HG02571 (cell line): ENCODE results near the gene CYP24A1.
"Not testable (repeated sequence)": the region's sequence is repeated elsewhere in the genome, so short reads cannot be mapped to it uniquely, and the experiment has no call there.

ENCODE experiments used
- ATAC-seq: cut with Tn5 transposase; IDR thresholded peaks from one replicate; pipeline ENCODE4 v1.9.1; 2021; ENCODE audit warnings: mild to moderate bottlenecking, moderate library complexity; ENCODE audit not compliant: unreplicated experiment

CYP24A1 gene

DNA sequence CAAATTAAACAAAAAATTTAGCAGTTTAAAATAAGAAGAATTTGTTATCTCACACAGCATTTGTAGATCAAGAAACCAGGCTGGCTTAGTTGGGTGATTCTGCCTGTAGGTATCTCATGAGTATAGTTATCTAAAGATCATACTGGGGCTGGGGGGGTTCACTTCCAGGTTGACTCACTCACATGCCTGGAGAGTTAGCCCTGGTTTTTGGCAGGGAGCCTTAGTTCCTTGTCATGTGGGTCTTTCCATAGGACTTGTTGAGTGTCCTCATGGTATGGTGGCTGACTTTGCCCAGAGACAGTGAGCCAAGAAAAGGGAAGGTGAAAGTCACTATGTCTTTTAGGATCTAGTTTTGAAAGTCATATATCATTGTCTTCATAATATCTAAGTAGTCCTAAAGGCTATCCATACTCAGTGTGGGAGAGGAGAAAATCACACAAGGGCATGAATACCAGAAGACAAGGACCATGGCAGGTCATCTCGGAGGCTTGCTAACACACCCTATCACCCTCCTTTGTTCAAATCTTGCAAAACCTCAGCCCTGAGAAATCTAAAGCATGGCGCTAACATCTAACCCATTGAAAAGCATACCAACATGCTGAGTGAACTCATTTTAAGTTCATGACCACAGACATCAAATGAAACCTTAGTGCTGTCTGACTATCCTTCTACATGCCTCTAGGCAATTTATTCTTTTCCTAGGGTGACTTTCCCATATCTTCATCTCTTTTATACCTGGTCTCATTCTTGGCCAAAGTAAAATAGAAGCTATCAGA is 39.2 kb downstream of the CYP24A1 start:
- ATAC-seq = no peak

DNA sequence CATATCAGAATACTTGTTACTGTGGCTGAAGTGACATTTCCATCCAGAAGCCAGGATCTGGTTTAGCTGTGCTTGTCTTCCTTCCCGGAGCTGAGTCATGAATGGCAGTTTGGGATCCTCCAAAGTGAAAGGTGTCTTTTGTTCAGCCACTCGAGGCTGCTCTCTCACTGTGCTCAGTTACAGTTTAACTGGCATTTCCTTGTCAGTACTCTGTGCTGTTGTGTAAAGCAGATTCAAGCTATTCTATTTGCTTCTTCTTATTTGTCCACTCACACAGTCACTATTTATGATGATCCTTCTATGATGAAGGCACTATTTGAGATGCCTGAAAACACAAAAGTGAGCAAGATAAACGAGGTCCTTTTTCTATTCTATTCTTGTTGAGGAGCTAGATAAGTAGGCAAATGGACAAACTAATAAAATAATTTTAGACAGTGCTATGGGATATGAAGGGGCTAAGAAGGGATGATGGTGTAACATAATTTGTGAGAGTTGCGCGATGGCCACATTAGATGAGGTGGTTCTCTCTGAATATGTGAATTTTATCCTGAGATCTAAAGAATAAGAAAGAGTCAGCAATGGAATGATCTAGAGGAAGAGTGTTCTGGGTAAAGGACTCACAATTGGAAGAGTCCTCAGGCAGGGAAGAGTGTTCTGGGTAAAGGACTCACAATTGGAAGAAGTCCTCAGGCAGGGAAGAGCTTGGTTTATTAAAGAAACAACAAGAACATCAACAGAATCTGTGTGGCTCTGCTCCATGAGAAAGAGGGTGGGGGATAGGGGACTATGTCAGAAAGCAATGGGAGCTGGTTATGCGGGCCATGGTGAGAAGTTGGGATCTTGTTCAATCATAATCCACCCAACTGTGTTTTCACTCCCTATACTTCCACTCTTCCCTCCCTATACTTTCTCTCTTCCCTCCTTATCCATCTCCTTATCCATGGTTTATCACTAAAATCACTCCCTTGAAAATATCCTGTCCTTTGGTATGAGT is 40.1 kb downstream of the CYP24A1 start:
- ATAC-seq = no peak

DNA sequence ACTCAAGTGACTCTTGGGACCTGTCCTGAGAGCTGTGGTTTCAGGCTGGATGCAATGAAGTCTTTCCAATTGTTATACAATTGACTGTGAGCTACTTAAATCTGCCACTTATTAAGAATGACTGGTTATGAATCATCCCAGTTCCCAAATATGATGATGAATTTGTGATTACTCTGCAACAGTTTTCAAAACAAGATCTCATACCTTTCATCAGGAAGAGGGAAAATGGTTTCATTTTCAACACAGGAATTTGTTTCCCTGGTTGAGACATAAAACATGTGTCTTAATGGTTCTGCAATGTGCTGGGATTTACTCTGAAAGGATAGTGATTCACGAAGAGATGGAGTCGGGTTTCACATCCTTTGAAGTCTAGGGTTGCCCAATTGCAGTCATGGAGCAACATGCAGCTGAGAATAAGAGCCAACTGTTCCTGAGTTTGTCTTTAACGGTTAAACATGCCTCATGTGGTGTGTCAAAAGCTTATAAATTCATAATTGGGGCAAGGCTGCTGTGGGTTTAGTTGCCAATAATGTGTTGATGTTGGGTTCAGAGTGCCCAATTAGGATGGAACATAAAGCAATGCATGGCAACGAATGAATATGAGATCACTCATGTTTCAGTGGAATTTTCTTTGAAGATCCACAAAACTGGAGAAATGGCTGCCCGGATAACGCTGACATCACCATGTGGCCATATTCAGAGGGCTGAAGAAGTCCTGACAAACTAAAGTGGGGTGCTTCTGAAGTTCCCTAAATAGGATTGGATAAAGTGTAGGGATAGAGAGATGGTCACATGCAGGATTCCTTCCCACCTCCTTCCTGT is 41.0 kb downstream of the CYP24A1 start:
- no peak for ATAC-seq

DNA sequence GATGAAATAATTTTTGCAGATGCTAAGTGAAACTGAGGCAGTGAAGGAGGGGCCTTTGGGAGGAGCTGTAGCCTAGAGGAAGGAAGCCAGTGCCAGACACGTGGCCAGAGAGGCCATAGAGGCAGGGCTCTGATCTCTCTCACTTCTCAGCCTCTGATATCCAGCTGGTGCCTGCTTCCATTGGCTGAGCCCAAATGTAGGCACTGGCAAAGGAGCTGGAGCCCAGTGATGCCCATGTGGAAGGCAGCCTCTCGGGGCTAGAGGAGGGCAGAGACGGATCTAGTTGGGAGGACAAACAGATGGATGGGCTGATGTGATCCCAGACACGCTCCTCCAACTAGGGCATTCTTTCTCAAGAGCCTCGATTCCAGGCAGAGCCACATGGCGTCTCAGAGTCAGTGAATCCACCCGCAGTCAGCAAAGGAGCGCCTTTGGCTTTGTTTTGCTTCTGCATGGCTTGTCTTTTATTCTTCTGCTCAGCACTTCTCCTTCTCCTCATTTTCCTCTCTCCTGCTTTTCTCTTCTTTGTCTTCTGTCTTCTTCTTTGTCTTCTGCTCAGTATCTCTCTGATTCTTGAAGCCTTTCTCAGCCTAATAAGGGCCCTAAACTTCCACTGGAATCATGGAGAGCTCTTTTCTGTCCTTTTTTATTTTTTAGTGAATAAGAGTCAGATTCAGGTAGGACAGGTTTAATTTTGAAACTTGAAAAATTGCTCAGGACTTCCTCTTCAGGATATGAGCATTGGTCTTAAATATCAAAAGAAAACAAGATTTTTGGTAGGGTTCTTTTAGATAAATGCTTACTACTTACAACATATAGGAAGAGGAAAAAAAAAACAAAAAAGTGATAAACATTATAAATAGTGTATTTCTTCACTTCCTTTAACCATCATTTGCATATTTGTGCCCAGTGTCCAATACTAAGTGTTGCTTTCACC is 41.8 kb downstream of the CYP24A1 start:
- no peak for ATAC-seq

DNA sequence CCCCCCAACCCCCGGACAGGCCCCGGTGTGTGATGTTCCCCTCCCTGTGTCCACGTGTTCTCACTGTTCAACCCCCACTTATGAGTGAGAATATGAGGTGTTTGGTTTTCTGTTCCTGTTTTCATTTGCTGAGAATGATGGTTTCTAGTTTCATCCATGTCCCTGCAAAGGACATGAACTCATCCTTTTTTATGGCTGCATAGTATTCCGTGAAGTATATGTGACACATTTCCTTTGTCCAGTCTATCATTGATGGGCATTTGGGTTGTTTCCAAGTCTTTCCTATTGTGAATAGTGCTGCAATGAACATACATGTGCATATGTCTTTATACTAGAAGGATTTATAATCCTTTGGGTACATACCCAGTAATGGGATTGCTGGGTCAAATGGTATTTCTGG is 42.7 kb downstream of the CYP24A1 start:
- not testable (repeated sequence) for ATAC-seq

DNA sequence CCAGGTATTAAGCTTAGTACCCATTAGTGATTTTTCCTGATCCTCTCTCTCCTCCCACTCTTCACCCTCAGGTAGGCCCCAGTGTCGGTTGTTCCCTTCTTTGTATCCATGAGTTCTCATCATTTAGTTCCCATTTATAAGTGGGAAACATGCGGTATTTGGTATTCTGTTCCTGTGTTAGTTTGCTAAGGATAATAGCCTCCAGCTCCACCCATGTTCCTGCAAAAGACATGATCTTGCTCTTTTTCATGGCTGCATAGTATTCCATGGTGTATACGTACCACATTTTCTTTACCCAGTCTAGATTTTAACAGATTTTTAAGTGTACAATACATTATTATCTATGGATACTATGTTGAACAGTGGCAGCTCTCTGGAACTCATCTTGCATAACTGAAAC is 44.4 kb downstream of the CYP24A1 start:
- no peak for ATAC-seq

DNA sequence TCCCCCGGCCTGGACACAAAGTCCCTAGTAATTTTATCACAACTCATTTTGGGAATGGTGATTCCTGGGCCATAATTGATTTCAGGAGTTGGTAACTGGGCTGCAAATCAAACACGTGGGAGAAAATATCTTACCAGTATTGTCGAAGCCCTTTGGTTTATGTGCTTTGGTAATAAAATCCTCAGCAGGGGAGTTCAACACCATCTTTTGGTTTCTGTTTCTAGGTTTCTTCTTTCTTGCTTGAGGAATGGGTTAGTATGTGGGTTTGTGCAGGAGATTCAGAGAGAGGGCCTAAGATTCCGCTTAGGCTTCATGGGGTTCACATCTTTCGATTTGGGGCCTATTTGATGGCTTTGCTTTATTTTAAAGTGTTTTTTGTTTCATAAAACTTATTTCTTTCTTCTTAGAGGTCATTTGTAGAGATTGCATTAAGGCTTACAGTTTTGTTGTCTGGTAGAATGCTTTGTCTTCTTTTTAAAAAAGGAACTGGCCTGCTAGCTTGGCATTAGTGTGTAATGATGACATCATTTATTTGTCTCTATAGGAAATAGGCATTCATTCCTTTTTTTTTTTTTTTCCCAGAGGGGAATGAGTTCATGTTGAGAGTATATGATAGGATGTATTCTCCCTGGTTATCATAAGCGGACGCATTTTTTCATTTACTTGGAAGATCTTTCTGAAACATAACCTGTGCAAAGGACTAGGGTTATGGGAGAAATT is 45.8 kb downstream of the CYP24A1 start:
- no peak for ATAC-seq

DNA sequence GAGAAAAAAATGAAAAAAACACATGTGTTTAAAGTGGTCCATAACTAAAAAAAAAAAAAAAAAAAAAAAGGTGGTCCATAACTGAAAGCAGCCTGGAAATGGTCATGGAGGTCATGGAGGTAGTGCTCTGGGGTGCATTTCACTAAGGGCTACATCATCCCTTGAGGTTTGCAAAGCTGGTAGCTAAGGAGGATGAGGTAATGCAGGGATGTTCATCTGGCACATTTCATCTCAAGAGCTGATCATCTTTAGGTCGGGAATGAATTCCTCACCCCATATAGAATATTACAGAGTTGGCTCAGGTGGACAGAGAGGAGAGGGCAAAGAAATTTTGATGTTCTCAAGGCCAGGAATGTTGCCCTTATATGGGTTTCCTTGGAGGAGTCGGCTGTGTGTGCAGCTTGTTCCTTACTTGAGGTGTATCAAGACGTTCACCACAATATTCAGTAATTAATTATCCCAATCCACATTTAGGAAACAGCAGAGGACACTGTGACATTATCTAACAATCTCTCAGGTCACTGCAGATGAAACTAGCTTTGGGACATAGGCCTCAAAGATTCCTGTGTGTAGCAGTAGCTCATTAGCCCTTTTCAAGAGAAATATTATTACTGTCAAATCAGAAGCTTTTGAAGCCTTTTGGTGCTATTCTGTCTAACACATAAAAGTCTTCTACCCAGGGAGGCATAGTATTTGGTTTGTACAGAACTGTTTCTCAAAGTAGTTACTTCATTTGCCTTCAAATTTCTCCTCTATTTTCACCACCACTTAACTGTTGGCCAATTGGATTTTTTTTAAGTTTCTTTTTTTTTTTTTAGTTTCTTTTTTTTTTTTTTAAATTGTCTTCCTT is 46.8 kb downstream of the CYP24A1 start:
- ATAC-seq = no peak

DNA sequence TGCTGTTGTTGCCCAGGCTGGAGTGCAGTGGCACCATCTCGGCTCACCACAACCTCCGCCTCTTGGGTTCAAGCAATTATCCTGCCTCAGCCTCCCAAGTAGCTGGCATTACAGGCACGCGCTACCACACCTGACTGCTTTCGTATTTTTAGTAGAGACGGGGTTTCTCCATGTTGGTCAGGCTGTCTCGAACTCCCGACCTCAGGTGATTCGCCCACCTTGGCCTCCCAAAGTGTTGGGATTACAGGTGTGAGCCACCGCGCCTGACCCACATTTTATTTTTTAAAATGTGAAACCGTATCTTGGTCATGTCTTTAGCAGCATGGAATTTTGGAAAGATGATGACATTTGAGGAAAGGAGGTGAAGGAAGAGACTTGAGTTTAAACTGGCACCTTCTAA is 47.5 kb downstream of the CYP24A1 start:
- not testable (repeated sequence) for ATAC-seq

DNA sequence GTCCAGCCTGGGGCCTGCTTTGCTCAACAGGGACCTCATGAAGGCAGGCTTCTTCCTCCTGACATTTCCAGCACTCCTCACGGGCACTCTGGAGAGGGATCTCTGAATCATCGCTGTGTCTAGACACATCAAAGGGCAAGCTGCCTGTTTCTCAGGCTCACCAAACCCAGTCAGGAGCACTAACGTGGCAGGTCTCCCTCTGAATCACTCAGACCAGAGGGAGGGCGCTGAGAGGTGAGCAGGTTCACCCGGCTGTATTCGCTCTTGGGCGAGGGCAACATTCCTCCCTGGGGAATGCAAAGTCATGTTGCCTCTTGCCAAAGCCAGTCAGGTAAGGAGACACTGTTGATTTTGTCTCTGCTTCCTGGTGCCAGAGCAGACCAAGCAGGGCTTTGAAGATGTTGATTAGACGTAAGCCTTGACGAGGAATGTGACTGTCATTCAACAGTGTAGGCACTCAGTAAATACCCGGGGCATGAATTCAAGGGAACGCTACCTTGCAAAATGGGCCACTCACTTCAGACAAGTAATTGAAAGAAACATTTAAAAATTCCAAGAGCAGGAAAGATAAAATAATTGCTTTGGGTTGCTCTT is 50.1 kb downstream of the CYP24A1 start:
- no peak for ATAC-seq

DNA sequence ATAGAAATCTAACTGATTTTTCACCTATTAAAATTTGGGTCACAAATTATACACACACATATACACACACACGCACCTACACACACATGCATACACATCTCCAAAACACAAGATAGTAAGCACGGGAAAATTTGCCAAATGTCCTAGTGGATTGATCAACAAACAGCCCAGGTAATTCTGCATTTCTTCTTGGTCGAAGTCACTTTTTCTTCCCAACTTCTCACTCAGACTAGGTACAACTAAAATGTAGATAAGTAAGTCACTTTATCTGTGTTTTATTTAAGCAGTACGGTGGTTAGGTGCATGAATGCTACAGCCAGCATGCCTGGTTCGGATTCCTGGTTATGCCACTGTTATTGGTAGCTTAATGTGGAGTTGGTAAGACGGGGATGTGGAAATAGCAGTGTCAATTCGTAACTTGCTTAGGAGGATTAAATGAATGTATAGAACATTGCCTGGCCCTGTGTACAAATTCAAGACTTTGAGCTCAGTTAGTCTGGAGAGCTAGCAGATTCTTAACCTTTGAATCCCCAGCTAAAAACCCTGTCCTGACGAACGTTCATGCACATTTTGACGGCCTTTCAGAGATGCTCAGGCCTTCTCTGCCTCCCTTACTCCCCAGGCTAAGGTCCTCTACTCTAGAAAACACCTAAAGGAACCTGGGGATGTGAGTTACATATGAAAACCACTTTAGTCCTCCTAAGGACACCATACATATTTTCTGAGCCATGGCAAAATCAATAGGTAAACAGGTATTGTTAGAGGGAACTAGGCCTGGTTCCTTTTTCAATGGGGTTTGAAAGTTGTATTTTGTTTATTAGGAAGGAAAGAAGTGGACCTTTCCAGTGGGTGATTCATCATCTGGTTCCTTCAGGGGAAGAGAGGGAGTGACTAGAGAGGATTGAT is 50.9 kb downstream of the CYP24A1 start:
- no peak for ATAC-seq

DNA sequence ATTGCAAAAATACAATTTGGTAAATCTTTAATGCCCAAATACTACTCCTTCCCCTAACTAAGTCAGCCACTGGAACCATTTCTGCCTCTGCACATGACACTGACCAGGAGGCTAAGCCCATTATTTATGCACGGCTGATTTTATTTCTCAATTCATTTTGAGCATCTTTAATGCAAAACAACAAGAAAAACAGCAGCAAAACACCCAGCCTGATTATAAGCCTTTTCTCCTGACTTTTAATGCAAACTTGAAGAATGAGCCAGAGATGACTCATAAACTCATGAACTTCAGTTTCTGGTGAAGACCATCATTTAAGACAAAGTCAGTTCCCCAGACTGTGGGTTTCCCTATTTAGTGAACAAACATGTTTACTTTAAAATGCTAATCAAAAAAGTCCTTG is 51.6 kb downstream of the CYP24A1 start:
- ATAC-seq = no peak

DNA sequence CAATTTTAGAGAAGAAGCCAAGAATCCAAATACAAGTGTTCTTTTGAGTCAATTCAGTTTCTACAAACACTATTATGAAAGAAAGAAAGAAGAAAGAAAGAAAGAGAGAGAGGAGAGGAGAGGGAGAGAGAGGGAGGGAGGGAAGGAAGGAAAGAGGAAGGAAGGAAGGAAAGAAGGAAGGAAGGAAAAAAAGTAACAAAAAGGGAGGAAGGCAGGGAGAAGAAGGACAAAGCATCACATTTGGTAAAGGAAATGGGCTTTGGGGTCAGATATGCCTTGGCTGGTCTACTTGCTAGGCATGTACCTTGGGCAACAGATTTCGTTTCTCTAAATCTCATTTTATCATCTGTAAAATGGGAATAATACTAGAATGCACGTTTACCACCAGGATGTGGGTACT is 54.0 kb downstream of the CYP24A1 start:
- no peak for ATAC-seq

DNA sequence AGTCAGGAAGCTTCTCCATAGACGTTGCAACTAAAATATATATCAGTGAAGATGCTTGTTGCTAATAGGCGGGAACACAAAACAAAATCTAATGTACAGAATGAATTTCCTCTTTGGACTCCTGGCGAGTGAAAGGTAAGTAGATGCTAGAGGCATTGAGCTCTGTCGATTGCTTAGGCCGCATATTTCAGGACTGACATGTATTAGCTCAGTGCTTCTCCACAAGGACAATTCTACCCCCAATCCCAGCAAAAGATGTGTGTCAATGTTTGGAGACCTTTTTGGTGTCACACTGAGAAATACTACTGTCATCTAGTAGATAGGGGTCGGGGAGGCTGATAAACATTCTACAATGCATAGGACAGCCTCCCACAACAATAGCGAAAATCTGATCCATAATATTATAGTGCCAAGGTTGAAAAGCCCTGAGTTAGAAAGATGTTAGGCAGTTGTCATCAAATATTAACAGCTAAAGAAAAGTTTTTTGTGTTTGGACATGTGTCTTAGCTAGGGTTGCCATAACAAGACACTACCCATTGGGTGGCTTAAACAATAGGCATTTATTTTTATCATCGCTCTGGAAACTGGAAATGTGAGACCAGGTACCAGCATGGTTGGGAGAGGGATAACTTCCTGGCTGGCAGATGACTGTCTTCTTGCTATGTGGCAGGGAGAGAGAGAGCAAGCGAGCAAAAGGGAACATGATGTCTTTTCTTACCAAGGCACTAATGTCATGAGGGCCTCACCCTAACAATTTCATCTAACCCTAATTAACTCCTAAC is 55.4 kb downstream of the CYP24A1 start:
- no peak for ATAC-seq

DNA sequence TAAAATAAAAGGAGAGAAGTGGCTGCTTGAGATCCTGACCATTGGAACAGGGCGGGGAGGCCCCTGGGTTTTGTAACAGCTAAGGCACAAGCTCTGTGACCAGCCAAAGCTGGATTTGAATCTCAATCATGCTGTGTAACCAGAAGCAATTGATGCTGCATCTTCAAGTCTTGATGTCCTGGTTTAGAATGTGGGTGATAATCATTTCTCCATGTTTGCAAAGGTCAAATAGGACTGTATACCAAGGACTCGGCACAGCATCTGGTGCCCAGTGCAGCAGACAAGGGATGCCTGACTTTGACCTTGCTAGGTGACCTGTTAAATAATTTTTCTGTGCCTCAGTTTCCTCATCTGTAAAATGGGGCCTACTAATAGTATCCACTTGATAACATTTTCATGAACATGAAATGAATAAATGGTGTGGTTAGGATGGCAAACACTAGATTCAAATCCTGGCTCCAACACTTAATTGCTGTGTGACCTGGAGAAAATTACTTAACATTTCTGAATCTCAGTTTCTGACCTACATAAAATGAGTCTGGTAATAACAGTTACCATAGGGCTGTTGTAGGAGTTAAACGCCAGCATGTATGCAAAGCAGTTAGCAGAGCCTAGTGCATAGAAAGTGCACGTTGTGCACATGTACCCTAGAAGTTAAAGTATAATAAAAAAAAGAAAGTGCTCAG is 57.1 kb downstream of the CYP24A1 start:
- ATAC-seq = no peak
